Thoracic aorta (tissue), 2 donors: ENCODE data around the gene CD2BP2. TPM values are rescaled to one million over a fixed set of nuclear protein-coding genes. Genes with fewer than 3 reads are reported as not detected.

Source experiments
- ATAC-seq: fragments of 150-250 bp; one replicate; pipeline ENCODE4 v1.8.0; 2017; ENCODE audit warnings: low read depth; ENCODE audit not compliant: insufficient number of reproducible peaks, low FRiP score
- DNase-seq: peaks from one replicate; pipeline ENCODE4 v3.0.0-alpha.2; 2020; ENCODE audit warnings: low spot score
- H3K27ac ChIP-seq, 2 donors: fragments of 200-600 bp; sonication (generic); 1 replicate in 1 of 2; 2 replicates in 1 of 2; pipeline ENCODE4 v1.5.1; 2016; ENCODE audit warnings: mild to moderate bottlenecking in 2 of 2, moderate library complexity in 2 of 2
- H3K27me3 ChIP-seq: fragments of 200-600 bp; sonication (generic); replicated peaks from 2 replicates; pipeline ENCODE4 v1.6.0; 2016; ENCODE audit warnings: mild to moderate bottlenecking; ENCODE audit not compliant: insufficient read depth
- H3K36me3 ChIP-seq: fragments of 200-600 bp; sonication (generic); one replicate; pipeline ENCODE4 v1.5.1; 2016
- H3K4me1 ChIP-seq, 2 donors: fragments of 200-600 bp; sonication (generic); 1 replicate in 1 of 2; 2 replicates in 1 of 2; pipeline versions ENCODE4 v1.5.1 to v1.6.0; 2016; ENCODE audit warnings: low read depth in 2 of 2, mild to moderate bottlenecking in 1 of 2; ENCODE audit not compliant: control insufficient read depth in 1 of 2
- H3K4me3 ChIP-seq: fragments of 200-600 bp; sonication (generic); 2 replicates; pipeline ENCODE4 v1.5.1; 2016; ENCODE audit warnings: mild to moderate bottlenecking
- H3K9me3 ChIP-seq: fragments of 200-600 bp; sonication (generic); 2 replicates; pipeline ENCODE4 v1.5.1; 2016
- total RNA-seq, 2 donors: library from RNA; depleted of rRNA; stranded (reverse); fragments of >200 nt; gene quantifications; one replicate each; pipeline versions ENCODE4 v1.1.0 to v1.2.3, GENCODE V29; 2016
- TF ChIP-seq, protein P1 (sequence below): fragments of 200-600 bp; sonication (generic); IDR thresholded peaks from one replicate; pipeline ENCODE4 v1.5.1; 2019; ENCODE audit warnings: antibody characterized with exemption

Gene CD2BP2
- total RNA-seq, 2 donors from 2014 or later = 31.4 to 52.0 TPM

DNA sequence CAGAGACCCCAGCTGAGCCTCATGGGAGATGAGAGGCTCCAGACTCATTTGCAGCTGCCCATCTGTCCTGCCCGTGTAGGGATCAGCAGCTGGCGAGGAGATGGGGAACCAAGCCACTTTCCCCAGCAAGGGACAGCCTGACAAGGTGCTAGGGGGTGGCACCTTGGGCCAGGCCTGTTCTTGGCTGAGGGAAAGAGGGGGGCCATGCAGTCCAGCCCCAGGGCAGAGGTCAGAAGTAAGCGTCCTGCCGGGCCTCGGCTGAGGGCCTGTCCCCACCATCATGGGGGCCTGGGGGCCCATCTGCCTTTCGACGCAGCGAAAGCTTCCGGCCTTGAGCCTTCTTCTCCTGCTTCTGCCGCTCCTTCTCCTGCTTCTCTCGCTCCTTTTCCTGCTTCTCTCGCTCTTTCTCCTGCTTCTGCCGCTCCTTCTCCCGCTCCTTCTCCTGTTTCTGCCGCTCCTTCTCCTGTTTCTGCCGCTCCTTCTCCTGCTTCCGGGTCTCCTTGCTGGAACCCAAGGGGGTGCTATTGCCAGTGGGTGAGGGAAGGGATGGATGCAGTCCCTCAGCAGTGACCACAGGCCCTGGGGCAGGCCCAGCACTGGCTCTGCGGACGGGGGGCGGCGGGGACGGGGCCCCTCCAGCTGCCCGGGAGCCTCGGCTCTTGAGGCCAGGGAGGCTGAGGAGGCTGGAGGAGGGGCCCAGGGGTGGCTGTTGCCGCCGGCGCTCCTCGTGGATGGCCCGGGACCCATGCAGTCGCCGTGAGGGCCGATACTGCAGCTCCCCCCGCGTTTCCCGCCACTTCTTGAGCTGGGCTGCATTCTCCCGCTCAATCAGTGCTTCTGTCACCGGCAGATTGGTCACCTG lies 2.8 kb upstream of the CD2BP2 start:
- no peaks in the 10 kb centered on the region for H3K9me3 ChIP-seq
- peaks cover 18 to 31% of the 10 kb centered on the region in 2 donors for H3K4me1 ChIP-seq
- TF ChIP-seq, protein P1, sequence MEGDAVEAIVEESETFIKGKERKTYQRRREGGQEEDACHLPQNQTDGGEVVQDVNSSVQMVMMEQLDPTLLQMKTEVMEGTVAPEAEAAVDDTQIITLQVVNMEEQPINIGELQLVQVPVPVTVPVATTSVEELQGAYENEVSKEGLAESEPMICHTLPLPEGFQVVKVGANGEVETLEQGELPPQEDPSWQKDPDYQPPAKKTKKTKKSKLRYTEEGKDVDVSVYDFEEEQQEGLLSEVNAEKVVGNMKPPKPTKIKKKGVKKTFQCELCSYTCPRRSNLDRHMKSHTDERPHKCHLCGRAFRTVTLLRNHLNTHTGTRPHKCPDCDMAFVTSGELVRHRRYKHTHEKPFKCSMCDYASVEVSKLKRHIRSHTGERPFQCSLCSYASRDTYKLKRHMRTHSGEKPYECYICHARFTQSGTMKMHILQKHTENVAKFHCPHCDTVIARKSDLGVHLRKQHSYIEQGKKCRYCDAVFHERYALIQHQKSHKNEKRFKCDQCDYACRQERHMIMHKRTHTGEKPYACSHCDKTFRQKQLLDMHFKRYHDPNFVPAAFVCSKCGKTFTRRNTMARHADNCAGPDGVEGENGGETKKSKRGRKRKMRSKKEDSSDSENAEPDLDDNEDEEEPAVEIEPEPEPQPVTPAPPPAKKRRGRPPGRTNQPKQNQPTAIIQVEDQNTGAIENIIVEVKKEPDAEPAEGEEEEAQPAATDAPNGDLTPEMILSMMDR = no peak
- H3K4me3 ChIP-seq = no peak overlapping the region
- no peak for DNase-seq
- no peaks in the 10 kb centered on the region for H3K27me3 ChIP-seq
- ATAC-seq = no peak
- H3K27ac ChIP-seq = no peak overlapping the region
- H3K36me3 ChIP-seq = peaks cover 37% of the 10 kb centered on the region

DNA sequence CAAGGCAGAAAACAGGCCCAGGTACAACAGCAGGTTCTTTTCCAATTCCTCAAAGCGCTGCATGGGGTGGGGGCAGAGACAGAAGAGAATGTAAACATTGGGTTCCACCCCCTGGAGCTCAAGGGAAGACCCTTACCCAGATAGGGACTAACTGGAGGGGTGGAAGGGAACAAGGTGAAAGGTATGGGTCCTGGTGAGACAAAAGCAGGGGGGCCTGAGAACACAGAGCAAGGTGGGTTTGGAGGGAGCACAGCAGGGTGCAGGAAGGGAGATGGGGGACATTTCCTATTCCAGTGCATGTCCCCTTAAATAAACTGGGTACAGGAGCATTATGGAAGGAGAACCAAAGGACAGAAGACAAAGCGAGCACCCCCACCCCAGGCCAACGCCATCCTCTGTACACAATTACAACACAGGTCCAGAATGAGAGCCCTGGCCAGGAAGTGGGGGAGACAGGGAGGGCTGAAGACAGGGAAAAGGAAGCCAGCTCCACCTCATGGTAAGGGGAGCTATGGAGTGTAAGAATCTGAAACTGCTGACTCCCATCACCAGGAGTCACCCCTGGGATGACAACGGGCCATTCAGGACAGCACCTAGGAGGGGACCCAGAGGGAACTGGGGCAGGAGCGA lies 2.1 kb upstream of the CD2BP2 start:
- TF ChIP-seq, protein P1 = no peak
- Histone ChIP-seq H3K36me3 (peaks cover 37% of the 10 kb centered on the region), H3K27me3 (no peaks in the 10 kb centered on the region), H3K4me1 (peaks cover 24 to 39% of the 10 kb centered on the region in 2 donors), H3K27ac (peak overlapping the region in 1 of 2 donors; percentile 95), H3K4me3 (no peak overlapping the region), H3K9me3 (no peaks in the 10 kb centered on the region)
- DNase-seq (no peak), ATAC-seq (no peak)

DNA sequence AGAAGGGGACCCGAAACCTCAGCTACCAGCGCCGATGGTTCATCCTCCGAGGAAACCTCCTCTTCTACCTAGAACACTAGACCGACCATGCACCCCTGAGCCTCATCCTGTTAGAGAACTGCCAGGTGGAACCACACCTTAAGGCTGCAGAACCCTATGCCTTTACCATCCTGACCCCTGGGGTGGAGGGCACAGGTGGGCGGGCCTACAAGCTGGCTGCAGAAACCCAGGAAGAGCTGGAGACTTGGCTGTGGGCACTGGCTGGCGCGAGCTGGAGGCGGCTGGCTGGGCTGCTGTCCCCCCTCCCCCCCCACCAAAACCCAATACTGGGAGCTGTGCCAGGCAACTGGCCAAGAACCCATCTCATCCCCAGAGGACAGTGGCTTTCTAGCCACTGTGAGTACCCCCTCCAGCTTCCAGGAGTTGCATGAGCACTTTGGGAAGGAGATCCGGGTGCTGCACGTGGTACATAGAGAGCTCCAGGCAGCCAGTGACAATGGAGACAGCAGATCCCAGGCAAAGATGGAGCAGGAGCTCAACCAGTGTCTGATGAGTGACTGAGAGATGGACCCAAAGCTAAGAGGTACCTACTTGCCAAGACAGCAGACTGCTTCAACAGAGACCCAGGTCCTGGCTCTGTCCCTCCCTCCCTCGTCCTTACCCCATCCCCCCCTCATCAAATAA lies 1.4 kb upstream of the CD2BP2 start:
- peaks cover 39% of the 10 kb centered on the region for H3K36me3 ChIP-seq
- H3K9me3 ChIP-seq = no peaks in the 10 kb centered on the region
- DNase-seq (no peak), ATAC-seq (no peak)
- H3K27me3 ChIP-seq = no peaks in the 10 kb centered on the region
- H3K4me1 ChIP-seq = peaks cover 28 to 45% of the 10 kb centered on the region in 2 donors
- peak overlapping the region; percentile 98 for H3K4me3 ChIP-seq
- TF ChIP-seq, protein P1 = no peak
- H3K27ac ChIP-seq = peak overlapping the region; percentile 88 to 95

DNA sequence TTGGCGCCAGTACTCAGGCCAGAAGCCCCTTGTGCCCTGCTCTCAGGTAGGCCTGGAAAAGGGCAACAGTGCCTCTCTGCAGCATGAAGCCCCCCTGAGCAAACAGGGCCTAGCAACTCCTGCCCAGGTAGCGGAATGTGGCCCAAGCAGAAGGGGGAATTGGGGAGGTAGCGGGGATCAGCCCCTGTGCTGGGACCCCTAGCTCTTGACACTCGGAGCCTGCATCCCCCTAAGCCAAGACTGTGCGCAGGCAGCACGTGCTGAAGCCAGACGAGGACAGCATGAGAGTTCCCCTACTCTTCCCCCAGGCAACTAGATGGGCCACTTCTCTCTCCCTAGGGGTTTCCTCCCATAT lies 823 bp upstream of the CD2BP2 start:
- peaks cover 45% of the 10 kb centered on the region for H3K36me3 ChIP-seq
- peaks cover 28 to 50% of the 10 kb centered on the region in 2 donors for H3K4me1 ChIP-seq

More for the DNA sequence above, 823 bp upstream of the CD2BP2 start:
- Histone ChIP-seq H3K27ac (peak overlapping the region; percentile 88 to 95), H3K9me3 (no peaks in the 10 kb centered on the region), H3K4me3 (peak overlapping the region; percentile 98), H3K27me3 (no peaks in the 10 kb centered on the region)
- TF ChIP-seq, protein P1 = no peak
- DNase-seq (no peak), ATAC-seq (no peak)
